SK-MEL-5 (cell line): Measurements from ENCODE around the gene ASB12. TPM values are rescaled to one million over a fixed set of nuclear protein-coding genes. Genes with fewer than 3 reads are reported as not detected.

Experiments used
- DNase-seq: peaks from one replicate; pipeline ENCODE4 v3.0.0-alpha.2; 2016; ENCODE audit warnings: low read depth, low spot score
- in situ Hi-C: cut with HindIII; loops from 2 replicates; pipeline ENCODE4 v1.10.0; 2016; ENCODE audit warnings: low sequenced_read_pairs, high pct_unique_total_duplicates, low pct_unique_long_range_greater_than_20kb
- small RNA-seq, 2 experiments: library from RNA; depleted of rRNA; stranded (forward); fragments of <200 nt; gene quantifications; one replicate each; pipeline ENCODE3, GENCODE V24; 2014
- total RNA-seq: library from RNA; depleted of rRNA; stranded (reverse); fragments of >200 nt; shearing (Covaris generic); gene quantifications from 2 replicates; pipeline ENCODE4 v1.2.3, GENCODE V29; 2014; rRNA removed

ASB12 gene
- total RNA-seq, 1 experiment from 2014 or later: not detected

- in situ Hi-C loops: no loop called here
- no peak for DNase-seq
Measured at GRCh38 chrX:64190136-64190740, 40.2 kb downstream of the ASB12 start.

DNA sequence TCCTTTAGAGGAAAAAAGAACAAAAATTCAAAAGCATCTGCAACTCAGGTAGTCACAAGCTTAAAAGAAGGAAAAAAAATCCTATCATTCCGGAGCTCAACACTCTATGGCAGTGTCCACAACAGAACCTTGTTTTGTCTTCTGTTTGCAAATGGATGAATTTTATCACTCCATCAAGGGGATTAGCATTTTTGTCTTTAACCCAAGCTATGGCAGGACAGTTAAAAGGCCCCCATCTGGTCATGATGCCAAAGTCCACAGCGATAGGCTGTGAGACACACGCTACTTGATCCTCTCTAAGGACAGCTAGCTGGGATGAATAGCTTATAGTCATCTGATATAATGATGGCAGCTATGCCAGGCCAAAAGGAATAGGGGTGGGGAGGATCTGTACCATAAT is 41.5 kb downstream of the ASB12 start:
- no peak for DNase-seq
- in situ Hi-C loops: no loop called here

DNA sequence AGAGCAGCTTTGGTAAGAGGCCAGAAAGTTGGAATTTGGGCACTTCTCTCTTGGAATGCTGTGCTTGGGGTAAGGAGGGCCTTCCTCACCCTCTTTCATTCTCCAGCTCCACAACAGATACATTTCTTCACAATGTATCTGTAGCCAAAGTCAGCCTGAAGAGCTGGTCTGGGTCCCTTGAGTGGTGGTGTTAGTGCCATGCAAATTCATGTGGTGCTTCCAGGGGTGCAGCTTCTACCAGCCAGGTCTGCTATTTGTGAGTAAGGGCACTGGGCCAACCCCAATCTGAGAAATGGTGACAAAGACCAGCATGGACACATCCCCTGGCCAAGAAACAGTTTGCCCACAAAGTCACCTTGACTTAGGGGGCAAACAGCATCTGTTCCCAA is 42.7 kb downstream of the ASB12 start:
- in situ Hi-C loops: no loop called here

DNA sequence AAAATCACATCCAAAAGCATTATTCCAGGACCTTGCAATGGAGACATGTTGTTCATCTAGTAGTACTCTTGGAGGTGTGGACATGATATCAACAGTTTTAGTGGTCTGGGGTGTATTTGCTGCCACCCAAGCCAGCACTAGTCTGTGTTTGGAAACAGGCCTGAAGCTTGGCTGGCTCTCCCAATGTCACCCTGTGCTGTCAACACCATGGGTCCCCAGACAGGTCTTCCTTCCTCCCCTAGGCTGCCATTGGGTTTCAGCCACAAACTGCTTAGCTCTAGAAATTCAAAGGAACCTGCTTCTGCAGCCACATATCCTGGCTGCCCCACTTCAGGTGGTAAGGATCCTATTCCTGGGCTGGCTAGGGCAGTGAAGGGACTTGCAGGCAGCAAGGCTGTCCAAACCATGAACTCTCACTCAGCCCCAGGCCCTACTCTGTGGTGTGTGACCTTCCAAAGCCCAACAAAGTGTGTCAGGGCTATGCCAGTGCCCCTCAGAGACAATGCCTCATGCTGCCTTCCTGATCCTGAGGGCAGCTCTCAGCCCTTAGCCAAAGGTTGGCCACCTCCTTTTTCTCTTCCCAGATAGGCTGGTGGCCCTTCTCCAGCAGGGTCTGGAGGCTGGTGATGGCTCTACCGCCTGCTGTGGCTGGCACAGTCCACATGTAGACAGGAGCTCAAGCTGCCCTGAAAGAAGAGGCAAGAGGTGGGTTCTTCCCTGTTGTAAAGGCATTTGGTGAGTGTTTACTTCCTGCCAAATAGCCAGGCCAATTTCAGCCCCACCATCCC is 43.2 kb downstream of the ASB12 start:
- in situ Hi-C loops: no loop called here
- DNase-seq: no peak

More for the DNA sequence above, 42.7 kb downstream of the ASB12 start:
- no peak for DNase-seq

GRCh38 chrX:64184396-64184795 is 46.0 kb downstream of the ASB12 start:
- in situ Hi-C loops: no loop called here
- no peak for DNase-seq

GRCh38 chrX:64182208-64182607 is 48.2 kb downstream of the ASB12 start:
- in situ Hi-C loops: no loop called here
- DNase-seq: no peak

GRCh38 chrX:64176876-64177275 is 53.5 kb downstream of the ASB12 start:
- DNase-seq: no peak

More at GRCh38 chrX:64176876-64177275, 53.5 kb downstream of the ASB12 start:
- in situ Hi-C loops: no loop called here

Small RNA genes within 50 kb of the gene (small RNA-seq; reads per million reads assigned to genes)
- 0 reads per million in 2 experiments for gene RN7SL799P

Other genes starting within 250 kb of the ASB12 start
- gene AMER1, start 24.9 kb downstream of the ASB12 start, total RNA-seq: 1.6 and 1.8 TPM in 2 replicates
- 1.6 and 3.4 TPM in 2 replicates for gene MTMR8, start 164.8 kb upstream of the ASB12 start, total RNA-seq